T-helper 1 cell treated with Interleukin-12 subunit alpha and Interleukin-12 subunit beta and Interleukin-4 antibody, amounts not matched to agents 30 μg/mL and 1 μg/mL, for 36 hours (primary cell): ENCODE data around the gene ESRP2.

Experiments
- H3K27ac Mint-ChIP-seq: one replicate; pipeline ENCODE4 v1.8.0; 2021; ENCODE audit warnings: mild to moderate bottlenecking, mixed read lengths
- H3K27me3 Mint-ChIP-seq: one replicate; pipeline ENCODE4 v1.8.0; 2021; ENCODE audit warnings: low read depth, mixed read lengths
- H3K36me3 Mint-ChIP-seq: one replicate; pipeline ENCODE4 v1.8.0; 2021; ENCODE audit warnings: low read depth, mixed read lengths
- H3K4me1 Mint-ChIP-seq: one replicate; pipeline ENCODE4 v1.8.0; 2021; ENCODE audit warnings: low read depth, mixed read lengths
- H3K4me3 Mint-ChIP-seq: one replicate; pipeline ENCODE4 v1.8.0; 2021; ENCODE audit warnings: mild to moderate bottlenecking, moderate library complexity, mixed read lengths
- H3K9me3 Mint-ChIP-seq: one replicate; pipeline ENCODE4 v1.8.0; 2021; ENCODE audit warnings: mixed read lengths

The ESRP2 gene

DNA sequence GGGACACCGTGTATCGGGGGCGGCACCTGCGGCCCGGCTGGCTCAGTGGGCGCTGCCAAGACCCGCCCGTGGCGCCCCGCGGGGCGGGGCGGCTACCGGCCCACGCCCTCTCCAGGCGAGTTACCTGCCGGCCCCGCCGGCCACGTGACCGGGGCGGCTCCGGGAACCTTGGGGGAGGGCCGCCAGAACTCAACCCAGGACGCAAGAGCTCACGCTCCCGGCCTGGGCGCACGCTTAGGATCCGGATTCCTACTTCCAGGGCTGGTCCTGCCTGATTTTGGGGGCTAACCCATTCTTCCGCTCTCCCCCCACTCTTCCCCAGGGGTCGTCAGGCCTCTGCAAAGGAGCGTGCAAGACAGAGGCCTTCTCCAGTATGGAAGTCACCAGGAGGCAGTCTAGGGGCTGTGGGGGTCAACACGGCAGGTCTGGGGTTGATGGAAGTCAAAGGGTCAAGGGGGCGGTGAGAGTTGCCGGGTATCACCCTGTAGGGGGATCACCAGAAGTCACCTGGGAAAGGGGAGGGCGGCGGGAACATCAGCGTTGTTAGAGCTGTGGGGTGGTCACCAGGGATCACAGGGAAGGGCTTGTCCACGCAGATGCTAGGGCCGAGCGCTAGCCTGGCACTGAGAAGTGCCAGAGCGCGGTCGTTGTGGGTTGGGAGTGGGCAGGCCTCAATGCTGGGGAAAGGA is 354 bp upstream of the ESRP2 start:
- Mint-ChIP-seq H3K27ac (no peak overlapping the region), H3K27me3 (peaks cover 4% of the 10 kb centered on the region), H3K4me1 (peaks cover 26% of the 10 kb centered on the region)

GRCh38 chr16:68235108-68235886 is 630 bp downstream of the ESRP2 start:
- H3K36me3 Mint-ChIP-seq = peaks cover 5% of the 10 kb centered on the region

More for the DNA sequence above, 354 bp upstream of the ESRP2 start:
- Mint-ChIP-seq H3K4me3 (peak overlapping the region; percentile 94), H3K36me3 (peaks cover 4% of the 10 kb centered on the region), H3K9me3 (no peaks in the 10 kb centered on the region)

DNA sequence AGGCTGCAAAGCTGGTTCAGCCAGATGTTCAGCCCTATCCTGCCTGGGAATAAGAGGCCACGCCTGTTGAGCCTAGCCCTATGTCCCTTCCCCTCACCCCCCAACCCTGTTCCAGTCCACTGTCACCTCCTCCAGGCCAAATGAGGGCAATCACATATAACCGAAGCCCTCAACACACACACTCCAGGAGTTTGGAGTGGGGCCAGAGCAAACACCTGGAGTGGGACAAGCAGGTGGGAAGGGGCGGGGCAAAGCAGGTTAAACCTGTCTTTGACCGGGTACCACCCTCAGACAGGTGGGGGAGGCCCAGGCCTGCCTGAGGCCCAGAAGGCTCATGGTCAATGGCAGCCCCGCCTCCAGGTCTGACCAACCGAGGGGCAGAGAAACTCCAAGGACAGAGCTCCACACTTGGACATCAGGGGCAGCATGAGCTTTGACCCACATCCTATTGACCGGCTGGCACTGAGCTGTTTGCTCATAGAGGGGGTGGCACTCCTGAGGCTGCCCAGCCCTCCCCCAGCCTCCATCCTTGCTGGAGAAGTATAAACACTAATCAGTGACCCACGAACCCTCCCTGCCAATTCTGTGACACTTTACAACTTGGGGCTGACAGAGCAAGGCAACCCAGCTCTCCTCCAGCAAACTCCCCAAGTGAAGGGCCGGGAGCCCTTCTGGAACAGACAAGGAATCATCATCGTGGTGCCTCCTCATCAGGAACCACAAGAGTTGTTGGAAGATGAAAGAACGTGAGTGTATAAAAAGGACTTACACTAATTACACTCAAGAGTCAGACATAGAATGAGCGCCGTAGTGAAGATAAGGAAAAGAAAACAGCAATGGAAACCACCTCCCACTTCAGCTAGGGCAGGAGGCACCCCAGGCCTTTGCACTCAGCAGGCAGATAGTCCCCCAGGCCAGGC is 1.5 kb downstream of the ESRP2 start:
- Mint-ChIP-seq H3K27me3 (peaks cover 4% of the 10 kb centered on the region), H3K27ac (no peak overlapping the region), H3K4me3 (no peak overlapping the region), H3K9me3 (no peaks in the 10 kb centered on the region), H3K4me1 (peaks cover 26% of the 10 kb centered on the region), H3K36me3 (peaks cover 8% of the 10 kb centered on the region)

More at GRCh38 chr16:68235108-68235886, 630 bp downstream of the ESRP2 start:
- H3K4me1 Mint-ChIP-seq = peaks cover 26% of the 10 kb centered on the region
- H3K27me3 Mint-ChIP-seq = peaks cover 4% of the 10 kb centered on the region
- H3K27ac Mint-ChIP-seq = no peak overlapping the region
- H3K9me3 Mint-ChIP-seq = no peaks in the 10 kb centered on the region
- no peak overlapping the region for H3K4me3 Mint-ChIP-seq

DNA sequence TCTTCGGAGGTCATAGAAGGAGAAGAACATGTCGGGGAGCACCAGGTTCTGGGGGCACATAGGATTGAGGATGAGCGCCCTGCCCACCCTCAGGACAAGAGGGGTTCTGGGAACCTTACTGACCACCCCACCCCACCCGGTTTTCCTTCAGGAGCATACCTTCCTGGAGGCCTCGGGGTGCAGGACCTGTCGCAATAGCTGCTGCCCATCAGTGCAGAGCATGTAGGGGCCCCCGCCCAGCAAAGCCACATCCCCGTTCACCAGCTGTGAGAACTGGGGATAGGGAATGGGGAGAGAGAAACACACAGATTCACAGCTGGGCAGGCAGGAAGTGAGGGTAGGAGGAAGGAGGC is 2.1 kb downstream of the ESRP2 start:
- Mint-ChIP-seq H3K4me3 (no peak overlapping the region), H3K27me3 (peaks cover 4% of the 10 kb centered on the region), H3K36me3 (peaks cover 13% of the 10 kb centered on the region), H3K9me3 (no peaks in the 10 kb centered on the region), H3K27ac (no peak overlapping the region), H3K4me1 (peaks cover 31% of the 10 kb centered on the region)

- Mint-ChIP-seq H3K27ac (no peak overlapping the region), H3K36me3 (peaks cover 13% of the 10 kb centered on the region), H3K4me3 (no peak overlapping the region), H3K27me3 (peaks cover 4% of the 10 kb centered on the region), H3K4me1 (peaks cover 32% of the 10 kb centered on the region), H3K9me3 (no peaks in the 10 kb centered on the region)
Measured at GRCh38 chr16:68233085-68233834, 2.7 kb downstream of the ESRP2 start.

GRCh38 chr16:68232335-68232734 is 3.6 kb downstream of the ESRP2 start:
- Mint-ChIP-seq H3K27me3 (no peaks in the 10 kb centered on the region), H3K27ac (no peak overlapping the region), H3K4me1 (peaks cover 33% of the 10 kb centered on the region), H3K4me3 (no peak overlapping the region), H3K36me3 (peaks cover 13% of the 10 kb centered on the region), H3K9me3 (no peaks in the 10 kb centered on the region)

GRCh38 chr16:68231384-68232136 is 4.4 kb downstream of the ESRP2 start:
- Mint-ChIP-seq H3K4me3 (no peak overlapping the region), H3K4me1 (peaks cover 33% of the 10 kb centered on the region), H3K9me3 (no peaks in the 10 kb centered on the region), H3K27me3 (no peaks in the 10 kb centered on the region), H3K27ac (no peak overlapping the region), H3K36me3 (peaks cover 13% of the 10 kb centered on the region)

- Mint-ChIP-seq H3K4me3 (no peak overlapping the region), H3K27ac (peak overlapping the region; percentile 63), H3K4me1 (peaks cover 29% of the 10 kb centered on the region), H3K36me3 (peaks cover 13% of the 10 kb centered on the region), H3K27me3 (no peaks in the 10 kb centered on the region), H3K9me3 (no peaks in the 10 kb centered on the region)
Measured at GRCh38 chr16:68230956-68231355, 5.0 kb downstream of the ESRP2 start.

GRCh38 chr16:68230176-68230571 is 5.8 kb downstream of the ESRP2 start:
- H3K4me3 Mint-ChIP-seq = no peak overlapping the region
- H3K27me3 Mint-ChIP-seq = no peaks in the 10 kb centered on the region
- no peak overlapping the region for H3K27ac Mint-ChIP-seq
- H3K4me1 Mint-ChIP-seq = peaks cover 37% of the 10 kb centered on the region
- peaks cover 19% of the 10 kb centered on the region for H3K36me3 Mint-ChIP-seq
- H3K9me3 Mint-ChIP-seq = no peaks in the 10 kb centered on the region

DNA sequence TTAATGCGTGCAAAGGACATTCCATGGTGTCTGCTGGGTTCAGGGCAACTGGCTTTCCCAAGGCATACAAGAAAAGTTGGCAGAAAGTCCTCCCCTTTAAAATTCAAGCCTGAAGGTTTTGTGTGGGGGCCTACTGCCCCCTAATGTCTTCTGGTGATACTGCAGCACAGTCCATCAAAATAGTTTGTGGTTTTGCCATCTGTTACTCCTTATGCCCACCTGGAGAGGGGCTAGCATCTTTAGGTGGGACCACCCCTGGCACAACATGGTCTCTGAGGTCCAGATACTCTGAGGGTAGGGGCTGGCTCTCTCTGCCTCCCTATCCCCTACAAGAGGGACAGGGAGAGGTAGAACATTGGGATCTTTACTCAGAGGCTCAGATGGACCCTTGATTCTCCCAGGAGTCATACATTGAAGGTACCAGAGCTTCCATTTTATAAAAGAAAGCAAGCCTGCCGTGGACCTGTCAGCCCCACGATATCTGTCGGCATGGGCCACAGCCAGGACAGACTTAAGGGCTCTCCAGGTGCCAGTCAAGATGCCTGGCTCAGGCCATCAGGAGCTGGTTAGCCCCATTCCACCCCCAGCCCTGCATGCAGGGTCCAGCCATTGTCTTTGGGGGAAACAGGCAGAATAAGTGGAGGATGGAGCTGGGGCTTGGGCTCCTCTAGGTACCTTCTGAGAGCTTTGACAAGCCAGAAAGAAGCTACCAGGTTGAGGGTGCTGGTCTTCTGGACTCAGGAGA is 6.3 kb downstream of the ESRP2 start:
- Mint-ChIP-seq H3K27ac (peak overlapping the region; percentile 17), H3K4me3 (no peak overlapping the region), H3K4me1 (peaks cover 35% of the 10 kb centered on the region), H3K9me3 (no peaks in the 10 kb centered on the region), H3K36me3 (peaks cover 17% of the 10 kb centered on the region), H3K27me3 (no peaks in the 10 kb centered on the region)

GRCh38 chr16:68228652-68229051 is 7.3 kb downstream of the ESRP2 start:
- Mint-ChIP-seq H3K27me3 (no peaks in the 10 kb centered on the region), H3K4me1 (peaks cover 34% of the 10 kb centered on the region), H3K27ac (no peak overlapping the region), H3K9me3 (no peaks in the 10 kb centered on the region), H3K36me3 (peaks cover 15% of the 10 kb centered on the region), H3K4me3 (no peak overlapping the region)

DNA sequence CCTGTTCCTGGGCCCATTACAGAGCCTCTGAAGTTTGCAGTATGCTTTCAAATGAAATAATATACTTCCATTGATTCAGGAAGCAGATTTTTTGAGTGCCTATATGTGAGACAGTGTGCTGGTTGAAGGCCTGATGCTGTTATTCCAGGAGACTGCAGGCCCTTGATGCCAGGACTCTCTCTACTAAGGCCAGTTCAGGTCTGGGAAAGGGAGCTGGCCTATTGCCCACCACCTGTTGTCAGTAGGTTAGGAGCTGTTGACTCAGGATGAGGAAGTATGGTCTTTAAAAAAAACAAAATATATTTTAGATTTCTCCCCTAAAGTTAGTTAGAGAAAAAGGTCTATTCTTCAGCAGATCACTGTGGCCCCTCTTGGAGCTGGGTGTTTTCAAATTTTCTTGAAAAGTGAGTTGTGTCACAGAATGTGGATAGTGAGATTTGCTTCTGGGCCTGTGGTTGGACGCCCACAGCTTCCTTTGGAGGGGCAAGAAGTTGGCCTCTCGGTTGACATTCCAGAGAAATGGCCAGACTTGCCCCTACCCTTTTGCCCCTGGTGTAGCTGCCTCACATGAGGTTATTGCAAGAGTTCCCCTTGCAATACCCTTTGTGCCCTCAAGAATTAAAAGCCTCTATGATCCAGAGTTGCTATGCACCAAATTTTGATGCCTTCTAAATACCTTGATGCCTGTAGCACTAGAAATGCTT is 7.9 kb downstream of the ESRP2 start:
- no peaks in the 10 kb centered on the region for H3K9me3 Mint-ChIP-seq
- no peaks in the 10 kb centered on the region for H3K27me3 Mint-ChIP-seq
- H3K4me3 Mint-ChIP-seq = peak overlapping the region; percentile 42
- peaks cover 32% of the 10 kb centered on the region for H3K4me1 Mint-ChIP-seq
- H3K36me3 Mint-ChIP-seq = peaks cover 15% of the 10 kb centered on the region
- peak overlapping the region; percentile 77 for H3K27ac Mint-ChIP-seq
